Keratinocyte (primary cell): ENCODE measurements around the gene PTPN23. TPM values are rescaled to one million over a fixed set of nuclear protein-coding genes. Genes with fewer than 3 reads are reported as not detected.

ENCODE experiments used
- DNase-seq: peaks from one replicate; pipeline ENCODE4 v3.0.0-alpha.2; 2011; ENCODE audit warnings: low read depth, missing footprints, low spot score
- FAIRE-seq: peaks from 2 replicates; lab custom pipeline; 2011; peaks lifted over from hg19 to GRCh38; lab: Jason Lieb, UNC
- H2AFZ ChIP-seq: 2 replicates; pipeline ENCODE4 v1.6.0; 2012; ENCODE audit warnings: low read length, control low read depth, inconsistent platforms; ENCODE audit not compliant: control insufficient read depth
- H3K27ac ChIP-seq: 2 replicates; pipeline ENCODE4 v1.5.1; 2011; ENCODE audit warnings: low read length; ENCODE audit not compliant: control insufficient read depth, insufficient read depth
- H3K27me3 ChIP-seq: 3 replicates; pipeline ENCODE4 v1.6.0; 2011; ENCODE audit warnings: low read length; ENCODE audit not compliant: control insufficient read depth, insufficient read depth; ENCODE audit errors: extremely low read depth
- H3K36me3 ChIP-seq, 2 experiments: 2 replicates in 1 of 2; 3 replicates in 1 of 2; pipeline ENCODE4 v1.5.1; 2011; ENCODE audit warnings: low read length in 2 of 2, mild to moderate bottlenecking in 1 of 2; ENCODE audit not compliant: control insufficient read depth in 2 of 2, insufficient read depth in 2 of 2; ENCODE audit errors: extremely low read depth in 1 of 2
- H3K4me1 ChIP-seq: 3 replicates; pipeline ENCODE4 v1.5.1; 2011; ENCODE audit warnings: low read length; ENCODE audit not compliant: control insufficient read depth, insufficient read depth; ENCODE audit errors: extremely low read depth
- H3K4me2 ChIP-seq: 3 replicates; pipeline ENCODE4 v1.6.0; 2011; ENCODE audit warnings: low read depth, low read length; ENCODE audit not compliant: control insufficient read depth, insufficient read depth; ENCODE audit errors: extremely low read depth
- H3K4me3 ChIP-seq, 3 experiments: fragments of 200-600 bp in 1 of 3; sonication (generic) in 1 of 3; 2 replicates in 2 of 3; 3 replicates in 1 of 3; pipeline ENCODE4 v1.5.1; 2011 to 2016; ENCODE audit warnings: low read length in 3 of 3, mild to moderate bottlenecking in 3 of 3, control low read depth in 2 of 3, inconsistent platforms in 1 of 3, low read depth in 1 of 3, mixed read lengths in 1 of 3, mixed run types in 1 of 3, moderate library complexity in 1 of 3; ENCODE audit not compliant: control insufficient read depth in 2 of 3, insufficient read depth in 2 of 3; ENCODE audit errors: extremely low read depth in 1 of 3
- H3K79me2 ChIP-seq: 2 replicates; pipeline ENCODE4 v1.6.0; 2012; ENCODE audit warnings: low read length; ENCODE audit not compliant: control insufficient read depth, insufficient read depth
- H3K9ac ChIP-seq: 3 replicates; pipeline ENCODE4 v1.6.0; 2011; ENCODE audit warnings: low read length; ENCODE audit not compliant: control insufficient read depth, insufficient read depth; ENCODE audit errors: extremely low read depth
- H3K9me1 ChIP-seq: 3 replicates; pipeline ENCODE4 v1.6.0; 2011; ENCODE audit warnings: low read length; ENCODE audit not compliant: control insufficient read depth, insufficient read depth; ENCODE audit errors: extremely low read depth
- H3K9me3 ChIP-seq: 2 replicates; pipeline ENCODE4 v1.5.1; 2012; ENCODE audit warnings: low read depth, low read length; ENCODE audit not compliant: control insufficient read depth
- H4K20me1 ChIP-seq: 3 replicates; pipeline ENCODE4 v1.6.0; 2011; ENCODE audit warnings: low read length; ENCODE audit not compliant: control insufficient read depth, insufficient read depth; ENCODE audit errors: extremely low read depth
- EZH2 ChIP-seq: IDR thresholded peaks from one replicate; pipeline ENCODE4 v1.6.1; 2012; ENCODE audit warnings: inconsistent platforms, mild to moderate bottlenecking, low read length, moderate library complexity
- dilution Hi-C: fragments of 300-500 bp; cut with MboI; formaldehyde crosslinking; loops from one replicate; pipeline ENCODE4 v1.7.0; 2020; ENCODE audit warnings: low sequenced_read_pairs; ENCODE audit not compliant: extremely low pct_ligation_motif_present
- polyA plus RNA-seq, 5 experiments: library from polyadenylated mRNA; depleted of rRNA in 3 of 5; stranded (reverse) in 3 of 5; stranded (forward) in 1 of 5; unstranded in 1 of 5; fragments of >200 nt; gene quantifications; 1 replicate in 1 of 5; 2 replicates in 3 of 5; 3 replicates in 1 of 5; pipeline versions ENCODE4 v1.2.1 to v1.2.3, GENCODE V29; 2011 to 2012; ENCODE audit warnings: missing spikeins in 2 of 5, low read depth in 1 of 5, low replicate concordance in 1 of 5
- TF ChIP-seq, protein P1 (sequence below), 3 experiments: IDR thresholded peaks in 1 of 3; conservative IDR thresholded peaks in 1 of 3; optimal IDR thresholded peaks in 1 of 3; 2 replicates in 2 of 3; 3 replicates in 1 of 3; pipeline versions ENCODE3 to v1.5.1; 2011; ENCODE audit warnings: low read length in 3 of 3, mild to moderate bottlenecking in 3 of 3, moderate library complexity in 2 of 3, control low read depth in 1 of 3, inconsistent platforms in 1 of 3; ENCODE audit not compliant: insufficient read depth in 2 of 3; ENCODE audit errors: extremely low read depth in 1 of 3

Gene PTPN23
- polyA plus RNA-seq, 1 donor (not counting 4 experiments of a cell fraction or from before 2014, with no cell fraction given), result 1.3 TPM

GRCh38 chr3:47425959-47426358 is 45.1 kb downstream of the PTPN23 start:
- no peaks in the 10 kb centered on the region for H3K9me3 ChIP-seq
- no peak overlapping the region for H2AFZ ChIP-seq
- no peaks in the 10 kb centered on the region for H4K20me1 ChIP-seq
- no peak overlapping the region for H3K4me3 ChIP-seq
- H3K27me3 ChIP-seq, result no peaks in the 10 kb centered on the region
- H3K4me1 ChIP-seq, result no peaks in the 10 kb centered on the region
- no peak overlapping the region for H3K9ac ChIP-seq
- no peak overlapping the region for H3K27ac ChIP-seq
- H3K4me2 ChIP-seq, result no peak overlapping the region
- peaks cover 27 to 29% of the 10 kb centered on the region in 2 experiments for H3K36me3 ChIP-seq
- dilution Hi-C loops, result no loop called here
- no peaks in the 10 kb centered on the region for H3K79me2 ChIP-seq
- FAIRE-seq (no peak), DNase-seq (no peak)
- TF ChIP-seq, protein P1, sequence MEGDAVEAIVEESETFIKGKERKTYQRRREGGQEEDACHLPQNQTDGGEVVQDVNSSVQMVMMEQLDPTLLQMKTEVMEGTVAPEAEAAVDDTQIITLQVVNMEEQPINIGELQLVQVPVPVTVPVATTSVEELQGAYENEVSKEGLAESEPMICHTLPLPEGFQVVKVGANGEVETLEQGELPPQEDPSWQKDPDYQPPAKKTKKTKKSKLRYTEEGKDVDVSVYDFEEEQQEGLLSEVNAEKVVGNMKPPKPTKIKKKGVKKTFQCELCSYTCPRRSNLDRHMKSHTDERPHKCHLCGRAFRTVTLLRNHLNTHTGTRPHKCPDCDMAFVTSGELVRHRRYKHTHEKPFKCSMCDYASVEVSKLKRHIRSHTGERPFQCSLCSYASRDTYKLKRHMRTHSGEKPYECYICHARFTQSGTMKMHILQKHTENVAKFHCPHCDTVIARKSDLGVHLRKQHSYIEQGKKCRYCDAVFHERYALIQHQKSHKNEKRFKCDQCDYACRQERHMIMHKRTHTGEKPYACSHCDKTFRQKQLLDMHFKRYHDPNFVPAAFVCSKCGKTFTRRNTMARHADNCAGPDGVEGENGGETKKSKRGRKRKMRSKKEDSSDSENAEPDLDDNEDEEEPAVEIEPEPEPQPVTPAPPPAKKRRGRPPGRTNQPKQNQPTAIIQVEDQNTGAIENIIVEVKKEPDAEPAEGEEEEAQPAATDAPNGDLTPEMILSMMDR (optimal IDR thresholded peaks at IDR 0.05 in 1 of 3, IDR thresholded peaks at IDR 0.05 in 1 of 3, conservative IDR thresholded peaks at IDR 0.05 in 1 of 3; ENCODE audit: extremely low read depth in 1 of 3, insufficient read depth in 2 of 3, low read length in 3 of 3), result no peak
- no peak for TF ChIP-seq EZH2
- H3K9me1 ChIP-seq, result no peaks in the 10 kb centered on the region

DNA sequence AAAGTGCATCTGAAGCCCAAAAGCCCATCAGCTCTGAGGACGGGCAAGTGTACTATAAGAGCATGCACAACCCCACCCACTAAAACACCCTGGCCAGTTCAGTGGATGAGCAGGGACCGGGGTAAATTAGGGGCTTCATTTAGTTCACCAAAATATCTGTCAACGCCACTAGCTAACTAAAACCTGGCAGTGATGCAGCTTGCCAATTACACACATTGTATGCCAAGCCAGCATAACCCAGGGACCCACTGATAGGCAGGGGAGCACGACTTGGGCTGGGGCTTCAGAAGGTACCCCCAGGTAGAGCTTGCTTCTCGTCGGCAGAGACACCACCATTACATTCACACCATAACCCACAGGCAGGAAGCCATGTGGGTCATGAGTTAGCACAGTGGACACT is 47.0 kb downstream of the PTPN23 start:
- FAIRE-seq (no peak), DNase-seq (no peak)
- Histone ChIP-seq H3K27ac (no peak overlapping the region), H3K9ac (no peak overlapping the region), H3K9me1 (no peaks in the 10 kb centered on the region), H3K79me2 (no peaks in the 10 kb centered on the region), H4K20me1 (no peaks in the 10 kb centered on the region), H3K36me3 (peaks cover 26 to 28% of the 10 kb centered on the region in 2 experiments), H3K4me3 (no peak overlapping the region), H3K4me2 (no peak overlapping the region), H3K27me3 (no peaks in the 10 kb centered on the region), H2AFZ (no peak overlapping the region), H3K4me1 (no peaks in the 10 kb centered on the region), H3K9me3 (no peaks in the 10 kb centered on the region)
- TF ChIP-seq, protein P1 (optimal IDR thresholded peaks at IDR 0.05 in 1 of 3, IDR thresholded peaks at IDR 0.05 in 1 of 3, conservative IDR thresholded peaks at IDR 0.05 in 1 of 3; ENCODE audit: extremely low read depth in 1 of 3, insufficient read depth in 2 of 3, low read length in 3 of 3), result no peak
- TF ChIP-seq EZH2, result no peak
- dilution Hi-C loops, result no loop called here
